Measurements from ENCODE around the gene GZMH. TPM values are rescaled to one million over a fixed set of nuclear protein-coding genes. Genes with fewer than 3 reads are reported as not detected.

The GZMH gene
- polyA plus RNA-seq, 3 donors = 0.15 to 1.6 (median 0.94) TPM

DNA sequence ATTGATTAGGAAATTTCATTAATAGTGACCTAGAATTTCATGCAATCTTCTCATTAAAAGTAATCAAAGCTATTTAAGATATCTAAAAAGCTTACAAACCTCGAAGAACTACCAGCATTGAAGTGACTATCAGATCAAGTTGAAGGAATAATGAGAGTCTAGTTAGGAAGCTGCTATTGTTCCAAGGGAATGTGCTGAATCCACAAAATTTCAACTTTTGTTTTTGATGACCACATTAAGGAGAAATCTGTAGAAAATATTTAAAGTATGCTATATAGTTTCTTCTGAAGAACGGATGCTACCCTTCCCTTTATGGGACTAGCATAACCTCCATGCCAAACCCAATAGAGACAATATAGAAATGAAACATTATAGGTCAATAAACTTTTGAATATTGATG is 30.9 kb downstream of the GZMH start:
- Histone ChIP-seq H3K4me3 (replicated peaks in 1 of 3; ENCODE audit: low read depth in 2 of 3, low read length in 3 of 3) (no peak overlapping the region), H3K4me1 (ENCODE audit: control insufficient read depth in 1 of 2, insufficient read depth in 2 of 2, low read length in 2 of 2) (peaks cover 39% of the 10 kb centered on the region in 2 donors), H3K9ac (ENCODE audit: insufficient read depth, low read length, poor library complexity, severe bottlenecking) (no peak overlapping the region), H3K4me2 (replicated peaks; ENCODE audit: extremely low read depth, low read length, poor library complexity, severe bottlenecking) (no peak overlapping the region), H3K79me2 (ENCODE audit: insufficient read depth, low read length) (peaks cover 22% of the 10 kb centered on the region), H3K27me3 (ENCODE audit: control insufficient read depth in 2 of 2, insufficient read depth in 2 of 2, low read length in 2 of 2) (no peaks in the 10 kb centered on the region), H3K36me3 (replicated peaks in 1 of 2; ENCODE audit: control insufficient read depth in 1 of 2, insufficient read depth in 2 of 2, low read length in 2 of 2) (peaks cover 0 to 2% of the 10 kb centered on the region in 2 donors), H2AFZ (ENCODE audit: insufficient read depth, low read depth, low read length, poor library complexity, severe bottlenecking) (no peak overlapping the region), H3K27ac (ENCODE audit: low read depth in 1 of 2, low read length in 2 of 2) (no peak overlapping the region), H3K9me3 (replicated peaks in 1 of 2; ENCODE audit: control insufficient read depth in 1 of 2, insufficient read depth in 1 of 2, low read length in 2 of 2) (no peaks in the 10 kb centered on the region), H4K20me1 (ENCODE audit: insufficient read depth, low read length) (no peaks in the 10 kb centered on the region)
- intact Hi-C loops (cut with micrococcal nuclease) = no loop called here
- H3K9me3 Mint-ChIP-seq = no peaks in the 10 kb centered on the region
- no peak for DNase-seq
- WGBS (ENCODE audit: insufficient coverage) = no CpG with 5 or more reads among the region's 2 CpGs
- peaks cover 0 to 7% of the 10 kb centered on the region in 2 donors for H3K36me3 Mint-ChIP-seq
- no peak overlapping the region for H3K27ac Mint-ChIP-seq
- TF ChIP-seq, protein P1, sequence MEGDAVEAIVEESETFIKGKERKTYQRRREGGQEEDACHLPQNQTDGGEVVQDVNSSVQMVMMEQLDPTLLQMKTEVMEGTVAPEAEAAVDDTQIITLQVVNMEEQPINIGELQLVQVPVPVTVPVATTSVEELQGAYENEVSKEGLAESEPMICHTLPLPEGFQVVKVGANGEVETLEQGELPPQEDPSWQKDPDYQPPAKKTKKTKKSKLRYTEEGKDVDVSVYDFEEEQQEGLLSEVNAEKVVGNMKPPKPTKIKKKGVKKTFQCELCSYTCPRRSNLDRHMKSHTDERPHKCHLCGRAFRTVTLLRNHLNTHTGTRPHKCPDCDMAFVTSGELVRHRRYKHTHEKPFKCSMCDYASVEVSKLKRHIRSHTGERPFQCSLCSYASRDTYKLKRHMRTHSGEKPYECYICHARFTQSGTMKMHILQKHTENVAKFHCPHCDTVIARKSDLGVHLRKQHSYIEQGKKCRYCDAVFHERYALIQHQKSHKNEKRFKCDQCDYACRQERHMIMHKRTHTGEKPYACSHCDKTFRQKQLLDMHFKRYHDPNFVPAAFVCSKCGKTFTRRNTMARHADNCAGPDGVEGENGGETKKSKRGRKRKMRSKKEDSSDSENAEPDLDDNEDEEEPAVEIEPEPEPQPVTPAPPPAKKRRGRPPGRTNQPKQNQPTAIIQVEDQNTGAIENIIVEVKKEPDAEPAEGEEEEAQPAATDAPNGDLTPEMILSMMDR (IDR thresholded peaks at IDR 0.05) = no peak
- H3K4me3 Mint-ChIP-seq = no peak overlapping the region
- peaks cover 57% of the 10 kb centered on the region for H3K4me1 Mint-ChIP-seq
- H3K27me3 Mint-ChIP-seq (ENCODE audit: low read depth in 3 of 3) = no peaks in the 10 kb centered on the region

DNA sequence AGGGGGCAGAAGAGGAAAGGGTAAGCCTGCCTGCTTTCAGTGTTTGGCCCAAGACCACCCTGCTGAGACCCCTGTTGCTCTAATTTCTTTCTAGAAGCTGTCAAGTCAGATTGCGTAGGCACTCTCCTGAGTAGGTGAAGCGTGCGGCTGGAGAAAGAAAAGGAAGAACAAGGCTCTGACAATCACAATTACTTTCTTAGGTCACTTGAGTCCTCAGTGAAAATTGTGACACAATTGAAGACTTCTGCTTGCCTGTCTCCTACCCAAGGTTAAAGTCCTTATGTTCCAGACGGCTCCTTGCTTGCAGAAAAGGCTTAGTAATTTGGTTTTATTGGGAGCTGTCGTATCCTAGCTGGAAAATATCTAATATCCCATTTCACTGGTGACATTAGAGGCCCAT is 32.7 kb downstream of the GZMH start:
- H3K27me3 Mint-ChIP-seq (ENCODE audit: low read depth in 3 of 3) = no peaks in the 10 kb centered on the region
- peaks cover 0 to 6% of the 10 kb centered on the region in 2 donors for H3K36me3 ChIP-seq (replicated peaks in 1 of 2; ENCODE audit: control insufficient read depth in 1 of 2, insufficient read depth in 2 of 2, low read length in 2 of 2)
- H3K4me3 ChIP-seq (replicated peaks in 1 of 3; ENCODE audit: low read depth in 2 of 3, low read length in 3 of 3) = peak overlapping the region in 1 of 3 experiments; percentile 6
- H3K9me3 Mint-ChIP-seq = no peaks in the 10 kb centered on the region
- peak in 1 of 3 donors; percentile 11 for DNase-seq
- H3K4me2 ChIP-seq (replicated peaks; ENCODE audit: extremely low read depth, low read length, poor library complexity, severe bottlenecking) = peak overlapping the region; percentile 55
- H3K27ac ChIP-seq (ENCODE audit: low read depth in 1 of 2, low read length in 2 of 2) = peak overlapping the region; percentile 20 to 30
- H3K27ac Mint-ChIP-seq = peak overlapping the region in 4 of 7 donors; percentile 38 to 65 (median 60)
- no peaks in the 10 kb centered on the region for H3K9me3 ChIP-seq (replicated peaks in 1 of 2; ENCODE audit: control insufficient read depth in 1 of 2, insufficient read depth in 1 of 2, low read length in 2 of 2)
- H3K36me3 Mint-ChIP-seq = peaks cover 0 to 10% of the 10 kb centered on the region in 2 donors
- no peak overlapping the region for H3K9ac ChIP-seq (ENCODE audit: insufficient read depth, low read length, poor library complexity, severe bottlenecking)
- H3K27me3 ChIP-seq (ENCODE audit: control insufficient read depth in 2 of 2, insufficient read depth in 2 of 2, low read length in 2 of 2) = no peaks in the 10 kb centered on the region
- H3K79me2 ChIP-seq (ENCODE audit: insufficient read depth, low read length) = peaks cover 22% of the 10 kb centered on the region
- H4K20me1 ChIP-seq (ENCODE audit: insufficient read depth, low read length) = no peaks in the 10 kb centered on the region
- no CpG with 5 or more reads among the region's 5 CpGs for WGBS (ENCODE audit: insufficient coverage)
- peak overlapping the region; percentile 54 for H3K4me3 Mint-ChIP-seq
- intact Hi-C loops (cut with micrococcal nuclease) = no loop called here
- H3K4me1 ChIP-seq (ENCODE audit: control insufficient read depth in 1 of 2, insufficient read depth in 2 of 2, low read length in 2 of 2) = peaks cover 34 to 39% of the 10 kb centered on the region in 2 donors
- TF ChIP-seq, protein P1 (IDR thresholded peaks at IDR 0.05) = no peak
- H2AFZ ChIP-seq (ENCODE audit: insufficient read depth, low read depth, low read length, poor library complexity, severe bottlenecking) = no peak overlapping the region
- peaks cover 50% of the 10 kb centered on the region for H3K4me1 Mint-ChIP-seq

Measured in CD14-positive monocyte (primary cell).